Lower leg skin (tissue), 3 donors: Measurements from ENCODE around the gene PTGES2.

ENCODE experiments used
- CTCF ChIP-seq, 3 donors: fragments of 450-650 bp; IDR thresholded peaks; one replicate each; pipeline ENCODE4 v1.5.1; 2016; ENCODE audit warnings: antibody characterized with exemption in 3 of 3, mild to moderate bottlenecking in 3 of 3, moderate library complexity in 2 of 3
- POLR2A ChIP-seq, 2 donors: fragments of 450-650 bp; IDR thresholded peaks; one replicate each; pipeline ENCODE4 v1.6.1; 2016 to 2017; ENCODE audit warnings: antibody characterized with exemption in 2 of 2, mild to moderate bottlenecking in 1 of 2, moderate library complexity in 1 of 2

GRCh38 chr9:128124451-128124850 lies 3.1 kb downstream of the PTGES2 start:
- TF ChIP-seq CTCF (IDR thresholded peaks at IDR 0.05) (no peak), POLR2A (IDR thresholded peaks at IDR 0.05) (no peak)
